ENCODE results near the gene KRT2.

The KRT2 gene

GRCh38 chr12:52674433-52674775 lies 22.4 kb upstream of the KRT2 start:
- no peak overlapping the region for H2AFZ ChIP-seq (ENCODE audit: low read depth, low read length)
- no peaks in the 10 kb centered on the region for H3K36me3 ChIP-seq (ENCODE audit: control insufficient read depth in 1 of 2, insufficient read depth in 2 of 2, low read depth in 1 of 2, low read length in 2 of 2)
- H2BK5ac ChIP-seq (ENCODE audit: low read depth, low read length, poor library complexity, severe bottlenecking): no peak overlapping the region
- no peak overlapping the region for H3K18ac ChIP-seq (ENCODE audit: low read depth in 1 of 2, low read length in 2 of 2)
- H3K9me3 ChIP-seq (ENCODE audit: control insufficient read depth, low read length): no peaks in the 10 kb centered on the region
- H2AK5ac ChIP-seq (ENCODE audit: low read length, severe bottlenecking): no peak overlapping the region
- no peak overlapping the region for H4K91ac ChIP-seq (ENCODE audit: low read length)
- H3K27me3 ChIP-seq (ENCODE audit: control insufficient read depth in 1 of 2, insufficient read depth in 1 of 2, low read length in 2 of 2): peaks cover 20 to 85% of the 10 kb centered on the region in 2 experiments
- H3K27ac ChIP-seq (ENCODE audit: low read length, poor library complexity, severe bottlenecking): no peak overlapping the region
- no peak for DNase-seq
- no peak overlapping the region for H3K14ac ChIP-seq (ENCODE audit: low read length in 2 of 2)
- H3K79me1 ChIP-seq (replicated peaks; ENCODE audit: low read length, poor library complexity, severe bottlenecking): no peaks in the 10 kb centered on the region
- no peak overlapping the region for H3K4ac ChIP-seq (ENCODE audit: low read depth in 1 of 2, low read length in 2 of 2)
- no peak overlapping the region for H2BK120ac ChIP-seq (ENCODE audit: low read depth, low read length)
- H4K8ac ChIP-seq (ENCODE audit: low read length): no peak overlapping the region
- no peak overlapping the region for H3K9ac ChIP-seq (ENCODE audit: low read length)
- no peak overlapping the region for H3K23ac ChIP-seq (ENCODE audit: low read length in 2 of 2)
- H2BK15ac ChIP-seq (ENCODE audit: low read depth, poor library complexity, severe bottlenecking): no peak overlapping the region
- no peak overlapping the region for H3K4me3 ChIP-seq (ENCODE audit: insufficient read depth in 1 of 2, low read depth in 1 of 2, low read length in 2 of 2)
- WGBS: 84% methylated on average over 4 of the region's 4 CpGs
- H2BK12ac ChIP-seq (ENCODE audit: low read length in 2 of 2): no peak overlapping the region
- no peaks in the 10 kb centered on the region for H3K4me1 ChIP-seq (ENCODE audit: control insufficient read depth, insufficient read depth, low read depth, low read length)
- no peak overlapping the region for H3K4me2 ChIP-seq (ENCODE audit: low read length, poor library complexity, severe bottlenecking)

- H2AFZ ChIP-seq (ENCODE audit: low read depth, low read length): no peak overlapping the region
- H2AK5ac ChIP-seq (ENCODE audit: low read length, severe bottlenecking): no peak overlapping the region
- H3K36me3 ChIP-seq (ENCODE audit: control insufficient read depth in 1 of 2, insufficient read depth in 2 of 2, low read depth in 1 of 2, low read length in 2 of 2): no peaks in the 10 kb centered on the region
- peaks cover 20 to 86% of the 10 kb centered on the region in 2 experiments for H3K27me3 ChIP-seq (ENCODE audit: control insufficient read depth in 1 of 2, insufficient read depth in 1 of 2, low read length in 2 of 2)
- DNase-seq: no peak
- no peak overlapping the region for H4K8ac ChIP-seq (ENCODE audit: low read length)
- H3K4me3 ChIP-seq (ENCODE audit: insufficient read depth in 1 of 2, low read depth in 1 of 2, low read length in 2 of 2): no peak overlapping the region
- no peak overlapping the region for H2BK15ac ChIP-seq (ENCODE audit: low read depth, poor library complexity, severe bottlenecking)
- H3K27ac ChIP-seq (ENCODE audit: low read length, poor library complexity, severe bottlenecking): no peak overlapping the region
- H3K23ac ChIP-seq (ENCODE audit: low read length in 2 of 2): no peak overlapping the region
- H3K79me1 ChIP-seq (replicated peaks; ENCODE audit: low read length, poor library complexity, severe bottlenecking): no peaks in the 10 kb centered on the region
- H3K4me2 ChIP-seq (ENCODE audit: low read length, poor library complexity, severe bottlenecking): no peak overlapping the region
- no peak overlapping the region for H2BK12ac ChIP-seq (ENCODE audit: low read length in 2 of 2)
- H3K9me3 ChIP-seq (ENCODE audit: control insufficient read depth, low read length): no peaks in the 10 kb centered on the region
- H3K4me1 ChIP-seq (ENCODE audit: control insufficient read depth, insufficient read depth, low read depth, low read length): no peaks in the 10 kb centered on the region
- 47% methylated on average over 3 of the region's 3 CpGs for WGBS
- H3K14ac ChIP-seq (ENCODE audit: low read length in 2 of 2): no peak overlapping the region
- no peak overlapping the region for H3K18ac ChIP-seq (ENCODE audit: low read depth in 1 of 2, low read length in 2 of 2)
- no peak overlapping the region for H3K9ac ChIP-seq (ENCODE audit: low read length)
- no peak overlapping the region for H4K91ac ChIP-seq (ENCODE audit: low read length)
- no peak overlapping the region for H2BK120ac ChIP-seq (ENCODE audit: low read depth, low read length)
- H3K4ac ChIP-seq (ENCODE audit: low read depth in 1 of 2, low read length in 2 of 2): no peak overlapping the region
- no peak overlapping the region for H2BK5ac ChIP-seq (ENCODE audit: low read depth, low read length, poor library complexity, severe bottlenecking)
Measured at GRCh38 chr12:52673713-52674432, 21.9 kb upstream of the KRT2 start.

GRCh38 chr12:52673217-52673616 lies 21.2 kb upstream of the KRT2 start:
- no peak overlapping the region for H2BK15ac ChIP-seq (ENCODE audit: low read depth, poor library complexity, severe bottlenecking)
- no peak overlapping the region for H3K14ac ChIP-seq (ENCODE audit: low read length in 2 of 2)
- H2BK120ac ChIP-seq (ENCODE audit: low read depth, low read length): no peak overlapping the region
- H3K18ac ChIP-seq (ENCODE audit: low read depth in 1 of 2, low read length in 2 of 2): no peak overlapping the region
- H3K23ac ChIP-seq (ENCODE audit: low read length in 2 of 2): no peak overlapping the region
- H3K79me1 ChIP-seq (replicated peaks; ENCODE audit: low read length, poor library complexity, severe bottlenecking): no peaks in the 10 kb centered on the region
- WGBS: 70% methylated on average over 5 of the region's 5 CpGs
- no peak overlapping the region for H2AK5ac ChIP-seq (ENCODE audit: low read length, severe bottlenecking)
- no peaks in the 10 kb centered on the region for H3K36me3 ChIP-seq (ENCODE audit: control insufficient read depth in 1 of 2, insufficient read depth in 2 of 2, low read depth in 1 of 2, low read length in 2 of 2)
- H3K27me3 ChIP-seq (ENCODE audit: control insufficient read depth in 1 of 2, insufficient read depth in 1 of 2, low read length in 2 of 2): peaks cover 20 to 86% of the 10 kb centered on the region in 2 experiments
- H2BK12ac ChIP-seq (ENCODE audit: low read length in 2 of 2): no peak overlapping the region
- H2BK5ac ChIP-seq (ENCODE audit: low read depth, low read length, poor library complexity, severe bottlenecking): no peak overlapping the region
- no peak overlapping the region for H4K91ac ChIP-seq (ENCODE audit: low read length)
- no peak overlapping the region for H3K9ac ChIP-seq (ENCODE audit: low read length)
- H3K9me3 ChIP-seq (ENCODE audit: control insufficient read depth, low read length): no peaks in the 10 kb centered on the region
- no peaks in the 10 kb centered on the region for H3K4me1 ChIP-seq (ENCODE audit: control insufficient read depth, insufficient read depth, low read depth, low read length)
- no peak overlapping the region for H3K4ac ChIP-seq (ENCODE audit: low read depth in 1 of 2, low read length in 2 of 2)
- H3K4me2 ChIP-seq (ENCODE audit: low read length, poor library complexity, severe bottlenecking): no peak overlapping the region
- no peak overlapping the region for H3K27ac ChIP-seq (ENCODE audit: low read length, poor library complexity, severe bottlenecking)
- H3K4me3 ChIP-seq (ENCODE audit: insufficient read depth in 1 of 2, low read depth in 1 of 2, low read length in 2 of 2): no peak overlapping the region
- H4K8ac ChIP-seq (ENCODE audit: low read length): no peak overlapping the region
- no peak for DNase-seq
- H2AFZ ChIP-seq (ENCODE audit: low read depth, low read length): no peak overlapping the region

GRCh38 chr12:52672321-52672933 lies 20.4 kb upstream of the KRT2 start:
- Histone ChIP-seq H2BK5ac (ENCODE audit: low read depth, low read length, poor library complexity, severe bottlenecking) (no peak overlapping the region), H3K4me3 (ENCODE audit: insufficient read depth in 1 of 2, low read depth in 1 of 2, low read length in 2 of 2) (no peak overlapping the region), H2BK120ac (ENCODE audit: low read depth, low read length) (no peak overlapping the region), H2AK5ac (ENCODE audit: low read length, severe bottlenecking) (no peak overlapping the region), H3K4me2 (ENCODE audit: low read length, poor library complexity, severe bottlenecking) (no peak overlapping the region), H3K27me3 (ENCODE audit: control insufficient read depth in 1 of 2, insufficient read depth in 1 of 2, low read length in 2 of 2) (peaks cover 20 to 84% of the 10 kb centered on the region in 2 experiments), H2BK12ac (ENCODE audit: low read length in 2 of 2) (no peak overlapping the region), H2BK15ac (ENCODE audit: low read depth, poor library complexity, severe bottlenecking) (no peak overlapping the region), H3K9me3 (ENCODE audit: control insufficient read depth, low read length) (no peaks in the 10 kb centered on the region), H3K18ac (ENCODE audit: low read depth in 1 of 2, low read length in 2 of 2) (no peak overlapping the region), H3K4ac (ENCODE audit: low read depth in 1 of 2, low read length in 2 of 2) (no peak overlapping the region), H3K23ac (ENCODE audit: low read length in 2 of 2) (no peak overlapping the region), H3K9ac (ENCODE audit: low read length) (no peak overlapping the region), H3K79me1 (replicated peaks; ENCODE audit: low read length, poor library complexity, severe bottlenecking) (no peaks in the 10 kb centered on the region), H3K36me3 (ENCODE audit: control insufficient read depth in 1 of 2, insufficient read depth in 2 of 2, low read depth in 1 of 2, low read length in 2 of 2) (no peaks in the 10 kb centered on the region), H3K27ac (ENCODE audit: low read length, poor library complexity, severe bottlenecking) (no peak overlapping the region), H4K91ac (ENCODE audit: low read length) (no peak overlapping the region), H3K4me1 (ENCODE audit: control insufficient read depth, insufficient read depth, low read depth, low read length) (no peaks in the 10 kb centered on the region), H4K8ac (ENCODE audit: low read length) (no peak overlapping the region), H3K14ac (ENCODE audit: low read length in 2 of 2) (no peak overlapping the region), H2AFZ (ENCODE audit: low read depth, low read length) (no peak overlapping the region)
- DNase-seq: no peak
- 22% methylated on average over 2 of the region's 2 CpGs for WGBS

Data from mesenchymal stem cell (in vitro differentiated cells and primary cell).